Measurements from ENCODE around the gene C3orf20. TPM values are rescaled to one million over a fixed set of nuclear protein-coding genes. Genes with fewer than 3 reads are reported as not detected.

C3orf20 gene
- total and polyA plus RNA-seq, 2 experiments from 2014 or later: not detected

DNA sequence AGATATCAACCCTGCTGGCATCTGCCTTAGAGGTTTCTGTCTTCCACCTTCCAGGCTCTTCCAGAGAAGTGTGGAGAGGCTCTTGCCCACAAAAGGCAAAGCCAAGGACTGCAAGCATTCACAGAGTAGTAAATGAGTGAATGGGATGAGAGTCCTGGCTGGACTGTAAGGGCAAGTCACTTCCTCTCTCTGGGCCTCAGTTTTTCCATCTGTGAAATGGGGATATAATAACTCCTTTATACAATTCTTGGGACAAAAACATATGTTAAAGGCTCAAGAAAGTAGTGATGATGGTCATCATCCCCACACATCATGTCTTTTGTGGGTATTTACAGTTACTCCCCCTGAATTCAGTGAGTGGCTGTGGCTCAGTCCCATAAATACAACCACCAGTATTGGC, 133.1 kb downstream of the C3orf20 start (continued):
- TF ChIP-seq, protein P1, sequence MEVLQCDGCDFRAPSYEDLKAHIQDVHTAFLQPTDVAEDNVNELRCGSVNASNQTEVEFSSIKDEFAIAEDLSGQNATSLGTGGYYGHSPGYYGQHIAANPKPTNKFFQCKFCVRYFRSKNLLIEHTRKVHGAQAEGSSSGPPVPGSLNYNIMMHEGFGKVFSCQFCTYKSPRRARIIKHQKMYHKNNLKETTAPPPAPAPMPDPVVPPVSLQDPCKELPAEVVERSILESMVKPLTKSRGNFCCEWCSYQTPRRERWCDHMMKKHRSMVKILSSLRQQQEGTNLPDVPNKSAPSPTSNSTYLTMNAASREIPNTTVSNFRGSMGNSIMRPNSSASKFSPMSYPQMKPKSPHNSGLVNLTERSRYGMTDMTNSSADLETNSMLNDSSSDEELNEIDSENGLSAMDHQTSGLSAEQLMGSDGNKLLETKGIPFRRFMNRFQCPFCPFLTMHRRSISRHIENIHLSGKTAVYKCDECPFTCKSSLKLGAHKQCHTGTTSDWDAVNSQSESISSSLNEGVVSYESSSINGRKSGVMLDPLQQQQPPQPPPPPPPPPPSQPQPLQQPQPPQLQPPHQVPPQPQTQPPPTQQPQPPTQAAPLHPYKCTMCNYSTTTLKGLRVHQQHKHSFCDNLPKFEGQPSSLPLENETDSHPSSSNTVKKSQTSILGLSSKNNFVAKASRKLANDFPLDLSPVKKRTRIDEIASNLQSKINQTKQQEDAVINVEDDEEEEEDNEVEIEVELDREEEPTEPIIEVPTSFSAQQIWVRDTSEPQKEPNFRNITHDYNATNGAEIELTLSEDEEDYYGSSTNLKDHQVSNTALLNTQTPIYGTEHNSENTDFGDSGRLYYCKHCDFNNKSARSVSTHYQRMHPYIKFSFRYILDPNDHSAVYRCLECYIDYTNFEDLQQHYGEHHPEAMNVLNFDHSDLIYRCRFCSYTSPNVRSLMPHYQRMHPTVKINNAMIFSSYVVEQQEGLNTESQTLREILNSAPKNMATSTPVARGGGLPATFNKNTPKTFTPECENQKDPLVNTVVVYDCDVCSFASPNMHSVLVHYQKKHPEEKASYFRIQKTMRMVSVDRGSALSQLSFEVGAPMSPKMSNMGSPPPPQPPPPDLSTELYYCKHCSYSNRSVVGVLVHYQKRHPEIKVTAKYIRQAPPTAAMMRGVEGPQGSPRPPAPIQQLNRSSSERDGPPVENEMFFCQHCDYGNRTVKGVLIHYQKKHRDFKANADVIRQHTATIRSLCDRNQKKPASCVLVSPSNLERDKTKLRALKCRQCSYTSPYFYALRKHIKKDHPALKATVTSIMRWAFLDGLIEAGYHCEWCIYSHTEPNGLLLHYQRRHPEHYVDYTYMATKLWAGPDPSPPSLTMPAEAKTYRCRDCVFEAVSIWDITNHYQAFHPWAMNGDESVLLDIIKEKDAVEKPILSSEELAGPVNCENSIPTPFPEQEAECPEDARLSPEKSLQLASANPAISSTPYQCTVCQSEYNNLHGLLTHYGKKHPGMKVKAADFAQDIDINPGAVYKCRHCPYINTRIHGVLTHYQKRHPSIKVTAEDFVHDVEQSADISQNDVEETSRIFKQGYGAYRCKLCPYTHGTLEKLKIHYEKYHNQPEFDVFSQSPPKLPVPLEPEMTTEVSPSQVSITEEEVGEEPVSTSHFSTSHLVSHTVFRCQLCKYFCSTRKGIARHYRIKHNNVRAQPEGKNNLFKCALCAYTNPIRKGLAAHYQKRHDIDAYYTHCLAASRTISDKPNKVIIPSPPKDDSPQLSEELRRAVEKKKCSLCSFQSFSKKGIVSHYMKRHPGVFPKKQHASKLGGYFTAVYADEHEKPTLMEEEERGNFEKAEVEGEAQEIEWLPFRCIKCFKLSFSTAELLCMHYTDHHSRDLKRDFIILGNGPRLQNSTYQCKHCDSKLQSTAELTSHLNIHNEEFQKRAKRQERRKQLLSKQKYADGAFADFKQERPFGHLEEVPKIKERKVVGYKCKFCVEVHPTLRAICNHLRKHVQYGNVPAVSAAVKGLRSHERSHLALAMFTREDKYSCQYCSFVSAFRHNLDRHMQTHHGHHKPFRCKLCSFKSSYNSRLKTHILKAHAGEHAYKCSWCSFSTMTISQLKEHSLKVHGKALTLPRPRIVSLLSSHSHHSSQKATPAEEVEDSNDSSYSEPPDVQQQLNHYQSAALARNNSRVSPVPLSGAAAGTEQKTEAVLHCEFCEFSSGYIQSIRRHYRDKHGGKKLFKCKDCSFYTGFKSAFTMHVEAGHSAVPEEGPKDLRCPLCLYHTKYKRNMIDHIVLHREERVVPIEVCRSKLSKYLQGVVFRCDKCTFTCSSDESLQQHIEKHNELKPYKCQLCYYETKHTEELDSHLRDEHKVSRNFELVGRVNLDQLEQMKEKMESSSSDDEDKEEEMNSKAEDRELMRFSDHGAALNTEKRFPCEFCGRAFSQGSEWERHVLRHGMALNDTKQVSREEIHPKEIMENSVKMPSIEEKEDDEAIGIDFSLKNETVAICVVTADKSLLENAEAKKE (CRISPR knock-in tag; IDR thresholded peaks at IDR 0.05): no peak
- TF ChIP-seq POLR2AphosphoS5 (IDR thresholded peaks at IDR 0.05; ENCODE audit: low read depth) (no peak), JUNB (IDR thresholded peaks at IDR 0.05; ENCODE audit: unreplicated experiment) (no peak), EZH2 (IDR thresholded peaks at IDR 0.05; ENCODE audit: low read depth, unreplicated experiment) (no peak), NANOG (IDR thresholded peaks at IDR 0.05; ENCODE audit: borderline replicate concordance) (no peak)
- TF ChIP-seq, protein P2, sequence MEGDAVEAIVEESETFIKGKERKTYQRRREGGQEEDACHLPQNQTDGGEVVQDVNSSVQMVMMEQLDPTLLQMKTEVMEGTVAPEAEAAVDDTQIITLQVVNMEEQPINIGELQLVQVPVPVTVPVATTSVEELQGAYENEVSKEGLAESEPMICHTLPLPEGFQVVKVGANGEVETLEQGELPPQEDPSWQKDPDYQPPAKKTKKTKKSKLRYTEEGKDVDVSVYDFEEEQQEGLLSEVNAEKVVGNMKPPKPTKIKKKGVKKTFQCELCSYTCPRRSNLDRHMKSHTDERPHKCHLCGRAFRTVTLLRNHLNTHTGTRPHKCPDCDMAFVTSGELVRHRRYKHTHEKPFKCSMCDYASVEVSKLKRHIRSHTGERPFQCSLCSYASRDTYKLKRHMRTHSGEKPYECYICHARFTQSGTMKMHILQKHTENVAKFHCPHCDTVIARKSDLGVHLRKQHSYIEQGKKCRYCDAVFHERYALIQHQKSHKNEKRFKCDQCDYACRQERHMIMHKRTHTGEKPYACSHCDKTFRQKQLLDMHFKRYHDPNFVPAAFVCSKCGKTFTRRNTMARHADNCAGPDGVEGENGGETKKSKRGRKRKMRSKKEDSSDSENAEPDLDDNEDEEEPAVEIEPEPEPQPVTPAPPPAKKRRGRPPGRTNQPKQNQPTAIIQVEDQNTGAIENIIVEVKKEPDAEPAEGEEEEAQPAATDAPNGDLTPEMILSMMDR (conservative IDR thresholded peaks at IDR 0.05; ENCODE audit: low read depth in 2 of 2): no peak

DNA sequence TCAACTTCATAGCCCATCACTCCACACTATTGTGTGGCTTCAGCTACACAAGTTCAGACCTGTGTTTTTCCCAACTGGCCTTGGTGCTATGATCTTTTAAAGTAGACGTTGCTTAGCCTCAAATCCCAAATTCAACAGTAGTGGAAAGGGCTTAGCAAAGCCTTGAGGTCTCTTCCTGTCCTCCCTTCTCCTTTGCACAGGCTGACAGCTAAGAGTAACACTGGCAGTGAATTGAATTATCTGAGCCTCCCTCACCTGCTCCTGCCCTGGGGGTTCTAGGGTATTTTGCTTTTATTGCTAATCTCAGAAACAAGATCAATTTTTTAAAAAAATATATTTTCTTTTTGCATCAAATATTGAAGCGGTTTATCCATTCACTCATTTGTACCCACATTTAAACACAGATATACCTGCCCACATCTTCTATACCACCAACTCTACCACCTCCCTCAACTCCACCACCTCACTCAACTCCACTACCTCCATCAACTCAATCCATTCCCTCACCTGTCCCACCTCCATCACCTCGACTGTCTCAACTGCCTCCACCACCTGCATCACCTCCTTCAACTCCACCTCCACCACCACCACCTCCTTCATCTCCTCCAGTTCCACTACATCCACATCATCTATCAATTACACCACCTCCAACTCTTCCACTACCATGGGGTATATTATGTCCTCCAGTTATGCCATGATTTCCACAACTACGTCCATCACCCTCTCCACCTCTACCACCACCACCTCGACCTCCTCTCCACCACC, 133.7 kb downstream of the C3orf20 start:
- H3K27ac ChIP-seq (ENCODE audit: low read depth): no peak overlapping the region
- Mint-ChIP-seq H3K27me3 (ENCODE audit: insufficient read depth, low read depth, poor library complexity) (peaks cover 40% of the 10 kb centered on the region), H3K36me3 (ENCODE audit: low read depth) (no peaks in the 10 kb centered on the region), H3K4me1 (peaks cover 39% of the 10 kb centered on the region), H3K9me3 (no peaks in the 10 kb centered on the region), H3K27ac (no peak overlapping the region), H3K4me3 (no peak overlapping the region)
- H3F3A ChIP-seq (replicated peaks; ENCODE audit: low read depth): no peaks in the 10 kb centered on the region
- H4K20me1 ChIP-seq (replicated peaks; ENCODE audit: insufficient read depth): no peaks in the 10 kb centered on the region
- peaks cover 48% of the 10 kb centered on the region for H3K27me3 ChIP-seq (ENCODE audit: insufficient read depth)
- no peaks in the 10 kb centered on the region; the same call in 1 of the 2 replicates for H3K9me2 ChIP-seq (ENCODE audit: insufficient read depth)
- no peak overlapping the region for H2AFZ ChIP-seq
- H3K4me2 ChIP-seq: no peak overlapping the region
- no peak for DNase-seq (ENCODE audit: low spot score)
- H3K4me1 ChIP-seq (ENCODE audit: insufficient read depth): peaks cover 10% of the 10 kb centered on the region
- ATAC-seq: no peak
- 0 out of 2 replicates have a peak, but pooled peaks cover 3% of the 10 kb centered on the region for H3K79me2 ChIP-seq (replicated peaks; ENCODE audit: insufficient read depth)
- no peaks in the 10 kb centered on the region for H3K36me3 ChIP-seq (ENCODE audit: insufficient read depth)
- no peak overlapping the region for H3K4me3 ChIP-seq
- TF ChIP-seq, protein P2 (conservative IDR thresholded peaks at IDR 0.05; ENCODE audit: low read depth in 2 of 2): no peak
- no peak for TF ChIP-seq ZNF331 (CRISPR knock-in tag; IDR thresholded peaks at IDR 0.05; ENCODE audit: low read depth)
- TF ChIP-seq EZH2 (IDR thresholded peaks at IDR 0.05; ENCODE audit: low read depth, unreplicated experiment): no peak
- no peak for TF ChIP-seq POLR2AphosphoS5 (IDR thresholded peaks at IDR 0.05; ENCODE audit: low read depth)
- TF ChIP-seq NANOG (IDR thresholded peaks at IDR 0.05; ENCODE audit: borderline replicate concordance): no peak
- no peak for TF ChIP-seq STAT1 (IDR thresholded peaks at IDR 0.05; ENCODE audit: unreplicated experiment)
- TF ChIP-seq, protein P3, sequence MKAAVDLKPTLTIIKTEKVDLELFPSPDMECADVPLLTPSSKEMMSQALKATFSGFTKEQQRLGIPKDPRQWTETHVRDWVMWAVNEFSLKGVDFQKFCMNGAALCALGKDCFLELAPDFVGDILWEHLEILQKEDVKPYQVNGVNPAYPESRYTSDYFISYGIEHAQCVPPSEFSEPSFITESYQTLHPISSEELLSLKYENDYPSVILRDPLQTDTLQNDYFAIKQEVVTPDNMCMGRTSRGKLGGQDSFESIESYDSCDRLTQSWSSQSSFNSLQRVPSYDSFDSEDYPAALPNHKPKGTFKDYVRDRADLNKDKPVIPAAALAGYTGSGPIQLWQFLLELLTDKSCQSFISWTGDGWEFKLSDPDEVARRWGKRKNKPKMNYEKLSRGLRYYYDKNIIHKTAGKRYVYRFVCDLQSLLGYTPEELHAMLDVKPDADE (IDR thresholded peaks at IDR 0.05): no peak
- TF ChIP-seq EZH2phosphoT487 (IDR thresholded peaks at IDR 0.05; ENCODE audit: unreplicated experiment): no peak
